Astrocyte (in vitro differentiated cells and primary cell): ENCODE data around the gene KLHDC7A. TPM values are rescaled to one million over a fixed set of nuclear protein-coding genes. Genes with fewer than 3 reads are reported as not detected.

Experiments used
- DNase-seq: peaks from one replicate; pipeline ENCODE4 v3.0.0-alpha.2; 2010; ENCODE audit warnings: low read depth
- FAIRE-seq: peaks from 2 replicates; lab custom pipeline; 2011; peaks lifted over from hg19 to GRCh38; lab: Jason Lieb, UNC
- H2AFZ ChIP-seq: 2 replicates; pipeline ENCODE4 v1.6.0; 2012; ENCODE audit warnings: low read depth, low read length, inconsistent platforms
- H3K27ac ChIP-seq: 2 replicates; pipeline ENCODE4 v1.5.1; 2011; ENCODE audit warnings: low read depth, low read length, inconsistent platforms
- H3K27me3 ChIP-seq: 2 replicates; pipeline ENCODE4 v1.6.0; 2011; ENCODE audit warnings: low read length, inconsistent platforms; ENCODE audit not compliant: insufficient read depth
- H3K36me3 ChIP-seq: 2 replicates; pipeline ENCODE4 v1.5.1; 2011; ENCODE audit warnings: low read length, inconsistent platforms; ENCODE audit not compliant: insufficient read depth
- H3K4me1 ChIP-seq: 2 replicates; pipeline ENCODE4 v1.5.1; 2011; ENCODE audit warnings: low read length, inconsistent platforms; ENCODE audit not compliant: insufficient read depth
- H3K4me2 ChIP-seq: 2 replicates; pipeline ENCODE4 v1.6.0; 2012; ENCODE audit warnings: low read length, inconsistent platforms
- H3K4me3 ChIP-seq: 2 replicates; pipeline ENCODE4 v1.5.1; 2011; ENCODE audit warnings: low read depth, mild to moderate bottlenecking, low read length, inconsistent platforms; ENCODE audit not compliant: insufficient read depth
- H3K79me2 ChIP-seq: 2 replicates; pipeline ENCODE4 v1.6.0; 2012; ENCODE audit warnings: mild to moderate bottlenecking, low read length, inconsistent platforms; ENCODE audit not compliant: insufficient read depth
- H3K9ac ChIP-seq: 2 replicates; pipeline ENCODE4 v1.6.0; 2012; ENCODE audit warnings: mild to moderate bottlenecking, low read length, inconsistent platforms
- H3K9me3 ChIP-seq: 2 replicates; pipeline ENCODE4 v1.5.1; 2012; ENCODE audit warnings: low read depth, mild to moderate bottlenecking, low read length, inconsistent platforms; ENCODE audit not compliant: insufficient read depth
- H4K20me1 ChIP-seq: 2 replicates; pipeline ENCODE4 v1.6.0; 2012; ENCODE audit warnings: low read length, inconsistent platforms; ENCODE audit not compliant: insufficient read depth
- H3K27ac Mint-ChIP-seq: one replicate; pipeline ENCODE4 v1.8.0; 2021; ENCODE audit warnings: mild to moderate bottlenecking, mixed read lengths; ENCODE audit not compliant: unreplicated experiment
- H3K27me3 Mint-ChIP-seq: one replicate; pipeline ENCODE4 v1.8.0; 2021; ENCODE audit warnings: low read depth, mixed read lengths; ENCODE audit not compliant: unreplicated experiment
- H3K36me3 Mint-ChIP-seq: one replicate; pipeline ENCODE4 v1.8.0; 2021; ENCODE audit warnings: low read depth, mixed read lengths; ENCODE audit not compliant: unreplicated experiment
- H3K4me1 Mint-ChIP-seq: one replicate; pipeline ENCODE4 v1.8.0; 2021; ENCODE audit warnings: low read depth, mixed read lengths; ENCODE audit not compliant: unreplicated experiment
- H3K4me3 Mint-ChIP-seq: one replicate; pipeline ENCODE4 v1.8.0; 2021; ENCODE audit warnings: mild to moderate bottlenecking, moderate library complexity, mixed read lengths; ENCODE audit not compliant: unreplicated experiment
- H3K9me3 Mint-ChIP-seq: one replicate; pipeline ENCODE4 v1.8.0; 2021; ENCODE audit warnings: mild to moderate bottlenecking, mixed read lengths; ENCODE audit not compliant: unreplicated experiment
- EZH2 ChIP-seq: IDR thresholded peaks from 2 replicates; pipeline ENCODE4 v1.6.1; 2012; ENCODE audit warnings: mild to moderate bottlenecking, low read length, inconsistent platforms; ENCODE audit not compliant: insufficient read depth
- total RNA-seq: library from RNA; stranded (reverse); gene quantifications from 2 replicates; pipeline ENCODE4 v1.2.1, GENCODE V29; 2021
- TF ChIP-seq, protein P1 (sequence below): IDR thresholded peaks from 2 replicates; pipeline ENCODE4 v1.5.1; 2011; ENCODE audit warnings: low read depth, mild to moderate bottlenecking, inconsistent platforms, low read length, moderate library complexity; ENCODE audit not compliant: insufficient read depth

The KLHDC7A gene
- total RNA-seq, 1 donor from 2014 or later: 0.14 TPM

GRCh38 chr1:18528616-18529015 is 47.9 kb downstream of the KLHDC7A start:
- Histone ChIP-seq H2AFZ (no peak overlapping the region), H3K79me2 (no peaks in the 10 kb centered on the region), H3K36me3 (no peaks in the 10 kb centered on the region), H3K27me3 (no peaks in the 10 kb centered on the region), H3K9ac (no peak overlapping the region), H3K4me2 (no peak overlapping the region), H3K27ac (no peak overlapping the region), H3K9me3 (no peaks in the 10 kb centered on the region), H3K4me3 (no peak overlapping the region), H3K4me1 (no peaks in the 10 kb centered on the region), H4K20me1 (no peaks in the 10 kb centered on the region)
- no peak for TF ChIP-seq EZH2
- no peak for FAIRE-seq
- no peak overlapping the region for H3K4me3 Mint-ChIP-seq
- no peak for DNase-seq
- no peaks in the 10 kb centered on the region for H3K9me3 Mint-ChIP-seq
- no peak overlapping the region for H3K27ac Mint-ChIP-seq
- H3K36me3 Mint-ChIP-seq: peaks cover 1% of the 10 kb centered on the region
- H3K27me3 Mint-ChIP-seq: peaks cover 59% of the 10 kb centered on the region
- no peaks in the 10 kb centered on the region for H3K4me1 Mint-ChIP-seq

DNA sequence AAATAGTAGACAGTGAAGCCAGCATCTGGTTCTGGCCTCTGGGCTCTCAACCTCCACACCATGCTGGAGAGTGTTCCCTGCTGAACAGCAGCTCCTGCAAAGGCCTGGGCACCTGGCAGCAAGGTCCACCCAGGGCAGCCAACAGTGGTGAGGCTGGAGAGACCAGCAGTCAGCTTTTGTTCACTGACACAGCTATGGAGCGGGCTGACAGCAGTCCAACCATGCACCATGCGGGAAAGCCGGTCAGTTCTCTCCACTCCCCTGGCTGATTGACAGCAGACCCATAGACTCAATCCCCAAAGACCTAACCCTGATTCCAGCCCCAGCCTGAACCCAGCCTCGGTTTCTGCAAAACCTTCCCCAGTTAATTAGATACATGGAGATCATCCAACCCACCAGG is 49.0 kb downstream of the KLHDC7A start:
- H3K9me3 Mint-ChIP-seq: no peaks in the 10 kb centered on the region
- H3K27me3 Mint-ChIP-seq: peaks cover 60% of the 10 kb centered on the region
- DNase-seq: no peak
- Histone ChIP-seq H2AFZ (no peak overlapping the region), H3K27ac (no peak overlapping the region), H3K9ac (no peak overlapping the region), H3K4me1 (no peaks in the 10 kb centered on the region), H3K27me3 (no peaks in the 10 kb centered on the region), H3K4me2 (no peak overlapping the region), H4K20me1 (no peaks in the 10 kb centered on the region), H3K9me3 (no peaks in the 10 kb centered on the region), H3K79me2 (no peaks in the 10 kb centered on the region), H3K36me3 (no peaks in the 10 kb centered on the region), H3K4me3 (no peak overlapping the region)
- no peak for FAIRE-seq
- peaks cover 1% of the 10 kb centered on the region for H3K36me3 Mint-ChIP-seq
- TF ChIP-seq, protein P1, sequence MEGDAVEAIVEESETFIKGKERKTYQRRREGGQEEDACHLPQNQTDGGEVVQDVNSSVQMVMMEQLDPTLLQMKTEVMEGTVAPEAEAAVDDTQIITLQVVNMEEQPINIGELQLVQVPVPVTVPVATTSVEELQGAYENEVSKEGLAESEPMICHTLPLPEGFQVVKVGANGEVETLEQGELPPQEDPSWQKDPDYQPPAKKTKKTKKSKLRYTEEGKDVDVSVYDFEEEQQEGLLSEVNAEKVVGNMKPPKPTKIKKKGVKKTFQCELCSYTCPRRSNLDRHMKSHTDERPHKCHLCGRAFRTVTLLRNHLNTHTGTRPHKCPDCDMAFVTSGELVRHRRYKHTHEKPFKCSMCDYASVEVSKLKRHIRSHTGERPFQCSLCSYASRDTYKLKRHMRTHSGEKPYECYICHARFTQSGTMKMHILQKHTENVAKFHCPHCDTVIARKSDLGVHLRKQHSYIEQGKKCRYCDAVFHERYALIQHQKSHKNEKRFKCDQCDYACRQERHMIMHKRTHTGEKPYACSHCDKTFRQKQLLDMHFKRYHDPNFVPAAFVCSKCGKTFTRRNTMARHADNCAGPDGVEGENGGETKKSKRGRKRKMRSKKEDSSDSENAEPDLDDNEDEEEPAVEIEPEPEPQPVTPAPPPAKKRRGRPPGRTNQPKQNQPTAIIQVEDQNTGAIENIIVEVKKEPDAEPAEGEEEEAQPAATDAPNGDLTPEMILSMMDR: no peak
- no peak for TF ChIP-seq EZH2
- no peak overlapping the region for H3K4me3 Mint-ChIP-seq
- no peak overlapping the region for H3K27ac Mint-ChIP-seq
- no peaks in the 10 kb centered on the region for H3K4me1 Mint-ChIP-seq

DNA sequence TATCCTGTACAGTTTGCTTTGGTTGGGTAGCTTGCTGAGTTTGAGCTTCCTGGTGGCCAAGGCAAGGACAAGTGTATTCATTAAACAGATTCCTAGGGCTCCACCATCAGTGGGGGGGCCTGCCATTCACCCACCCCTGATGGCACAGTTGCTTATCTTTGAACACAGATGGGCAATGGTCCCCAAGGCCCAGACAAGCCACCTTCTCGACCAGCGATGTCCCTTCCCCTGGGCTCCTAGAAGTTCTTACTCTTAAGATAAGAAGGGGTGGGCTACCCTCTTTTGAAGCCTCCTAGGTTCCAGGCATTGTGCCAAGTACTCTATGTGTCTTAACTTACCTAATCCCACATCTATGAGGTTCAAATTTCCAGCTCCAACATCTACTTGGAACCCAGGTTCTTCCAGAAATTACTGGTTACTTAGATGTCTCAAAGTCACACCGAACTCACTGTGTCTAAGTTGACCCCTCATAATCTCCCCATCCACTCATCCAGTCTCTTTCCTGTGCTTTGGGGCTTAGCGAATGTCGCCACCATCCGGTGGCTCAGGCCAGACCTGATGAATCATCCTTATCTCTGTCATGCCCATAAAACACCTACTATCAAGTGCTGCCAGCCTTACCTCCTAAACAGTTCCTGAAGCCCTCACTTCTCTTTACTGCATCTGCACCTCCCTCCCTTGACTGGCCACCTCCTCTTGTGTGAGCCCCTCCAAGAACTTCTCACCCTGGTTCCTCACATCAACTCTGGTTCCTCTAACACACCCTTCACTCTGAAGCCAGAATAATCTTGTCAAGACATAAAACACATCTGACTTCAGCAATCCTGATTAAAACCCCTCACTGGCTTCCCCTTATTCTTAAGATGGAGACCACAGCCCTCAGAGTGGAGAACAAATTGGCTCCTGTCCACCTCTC is 50.1 kb downstream of the KLHDC7A start:
- H3K9ac ChIP-seq: no peak overlapping the region
- H3K36me3 Mint-ChIP-seq: no peaks in the 10 kb centered on the region
- no peaks in the 10 kb centered on the region for H3K9me3 ChIP-seq
- no peak for TF ChIP-seq EZH2
- TF ChIP-seq, protein P1: no peak
- H3K9me3 Mint-ChIP-seq: no peaks in the 10 kb centered on the region
- no peaks in the 10 kb centered on the region for H3K4me1 ChIP-seq
- FAIRE-seq (no peak), DNase-seq (no peak)
- no peaks in the 10 kb centered on the region for H3K4me1 Mint-ChIP-seq
- no peaks in the 10 kb centered on the region for H3K27me3 ChIP-seq
- no peak overlapping the region for H3K27ac Mint-ChIP-seq
- H3K27ac ChIP-seq: no peak overlapping the region
- no peaks in the 10 kb centered on the region for H3K79me2 ChIP-seq
- no peaks in the 10 kb centered on the region for H4K20me1 ChIP-seq
- no peak overlapping the region for H3K4me3 Mint-ChIP-seq
- no peak overlapping the region for H3K4me3 ChIP-seq
- H3K27me3 Mint-ChIP-seq: peaks cover 63% of the 10 kb centered on the region
- H3K4me2 ChIP-seq: no peak overlapping the region
- no peaks in the 10 kb centered on the region for H3K36me3 ChIP-seq
- no peak overlapping the region for H2AFZ ChIP-seq
